GM19395 (cell line): Measurements from ENCODE around the gene NUP107.
"Not testable (repeated sequence)": the region's sequence is repeated elsewhere in the genome, so short reads cannot be mapped to it uniquely, and the experiment has no call there.

Source experiments
- ATAC-seq: cut with Tn5 transposase; IDR thresholded peaks from one replicate; pipeline ENCODE4 v1.9.1; 2021; ENCODE audit warnings: mild to moderate bottlenecking, moderate library complexity; ENCODE audit not compliant: unreplicated experiment

The NUP107 gene

DNA sequence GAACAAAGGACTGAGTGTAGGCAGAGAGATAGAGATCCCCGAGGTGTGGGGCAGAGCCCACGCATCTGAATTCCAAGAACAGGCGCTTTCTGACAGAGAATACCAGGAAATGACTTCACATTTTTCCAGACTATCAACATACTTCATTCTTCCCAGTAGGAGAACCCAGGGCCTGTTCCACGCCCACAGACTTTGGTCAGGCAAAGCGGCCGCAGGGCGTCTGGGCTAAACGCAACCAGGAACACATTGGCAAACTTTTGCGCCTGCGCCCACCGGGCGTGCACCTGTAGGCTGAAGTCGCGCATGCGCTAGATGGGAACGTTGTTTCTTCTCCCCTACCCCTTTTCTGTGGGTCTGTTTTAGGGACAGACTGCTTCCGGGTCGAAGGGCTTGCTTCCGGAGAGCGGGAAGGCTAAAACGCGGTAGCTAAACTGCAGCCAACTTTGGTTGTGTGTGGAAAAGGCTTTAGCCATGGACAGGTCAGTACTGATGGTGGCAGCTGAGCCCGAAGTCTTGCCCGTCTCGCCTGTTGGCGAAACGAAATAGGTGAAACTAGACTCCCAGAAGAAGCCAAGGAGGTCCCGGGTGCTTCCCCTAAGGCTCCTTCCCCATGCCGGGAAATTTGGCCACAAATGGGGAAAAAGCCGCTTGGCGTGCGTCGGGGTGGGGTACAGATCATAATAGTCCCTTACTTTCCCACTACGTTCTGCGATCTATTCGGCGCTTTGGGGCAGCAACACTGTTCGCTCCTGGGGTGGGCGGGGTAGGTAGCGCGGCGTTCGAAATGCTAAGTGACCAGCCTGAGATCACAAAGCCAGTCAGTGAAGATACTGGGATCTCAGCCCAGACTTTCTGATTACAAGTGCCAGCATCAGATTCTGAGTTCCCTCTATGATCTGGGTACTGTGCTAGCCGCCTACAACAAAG, at the start of gene NUP107:
TSS of gene NUP107 (plus strand) at position 384 of the 927 bp plus-strand sequence. CDS start at position 472, 88 bp downstream.
- peak; percentile 97 for ATAC-seq

DNA sequence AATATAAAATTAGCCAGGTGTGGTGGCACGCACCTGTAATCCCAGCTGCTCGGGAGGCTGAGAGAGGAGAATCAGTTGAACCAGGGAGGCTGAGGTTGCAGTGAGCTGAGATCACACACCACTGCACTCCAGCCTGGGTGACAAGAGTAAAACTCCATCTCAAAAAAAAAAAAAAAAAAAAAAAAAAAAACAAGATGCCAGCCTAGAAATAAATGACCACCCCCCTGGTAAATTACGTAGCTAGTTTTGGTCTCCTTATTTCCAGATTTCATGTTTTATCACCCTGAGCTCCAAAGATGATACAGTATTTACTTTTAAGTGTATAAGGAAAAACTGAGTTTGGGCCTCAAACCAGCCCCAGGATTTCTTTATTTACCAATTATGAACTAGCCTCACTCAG, 49.3 kb upstream of the NUP107 start:
- not testable (repeated sequence) for ATAC-seq

DNA sequence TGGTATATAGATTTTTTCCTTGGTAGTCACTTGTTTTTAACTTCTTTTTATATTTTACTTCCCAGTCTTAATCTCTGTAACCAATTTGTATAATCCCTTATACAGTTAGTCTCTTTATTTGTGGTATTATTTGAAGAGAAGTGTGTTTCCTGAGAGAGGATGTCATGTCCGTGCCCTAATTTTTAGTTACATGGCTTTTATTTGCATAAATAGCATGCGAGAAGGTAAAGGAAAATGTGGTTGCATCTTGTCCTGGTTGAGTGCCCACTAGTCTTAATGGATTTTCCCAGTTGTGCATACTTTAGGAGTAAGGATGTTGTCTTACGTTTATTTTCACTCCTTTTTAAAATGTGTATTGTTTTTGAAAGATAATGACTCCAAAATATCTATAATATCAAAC, 48.6 kb upstream of the NUP107 start:
- no peak for ATAC-seq

DNA sequence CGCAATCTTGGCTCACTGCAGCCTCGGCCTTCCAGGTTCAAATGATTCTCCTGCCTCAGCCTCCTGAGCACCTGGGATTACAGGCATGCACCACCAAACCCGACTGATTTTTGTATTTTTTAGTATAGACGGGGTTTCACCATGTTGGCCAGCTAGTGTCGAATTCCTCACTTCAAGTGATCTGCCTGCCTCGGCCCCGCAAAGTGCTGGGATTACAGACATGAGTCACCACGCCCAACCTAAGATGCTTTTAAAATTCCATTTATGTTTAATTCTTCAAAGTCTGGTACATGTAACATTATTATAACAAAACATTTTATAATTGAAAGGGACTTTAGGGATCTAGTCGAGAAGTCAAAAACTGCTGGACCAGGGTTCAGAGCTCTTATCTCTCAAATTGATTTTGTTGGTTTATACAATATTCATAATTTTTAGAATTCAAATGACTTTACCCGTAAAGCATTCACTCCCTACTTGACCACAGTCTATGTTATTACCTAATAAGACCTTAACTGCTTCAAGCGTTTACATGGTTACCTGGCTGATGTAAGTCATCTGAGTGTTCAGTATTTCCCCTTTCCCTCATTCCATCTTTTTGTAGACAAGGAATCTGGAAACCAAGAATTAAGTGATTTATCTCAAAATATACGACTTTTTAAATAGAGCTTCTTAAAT, 47.9 kb upstream of the NUP107 start:
- no peak for ATAC-seq

DNA sequence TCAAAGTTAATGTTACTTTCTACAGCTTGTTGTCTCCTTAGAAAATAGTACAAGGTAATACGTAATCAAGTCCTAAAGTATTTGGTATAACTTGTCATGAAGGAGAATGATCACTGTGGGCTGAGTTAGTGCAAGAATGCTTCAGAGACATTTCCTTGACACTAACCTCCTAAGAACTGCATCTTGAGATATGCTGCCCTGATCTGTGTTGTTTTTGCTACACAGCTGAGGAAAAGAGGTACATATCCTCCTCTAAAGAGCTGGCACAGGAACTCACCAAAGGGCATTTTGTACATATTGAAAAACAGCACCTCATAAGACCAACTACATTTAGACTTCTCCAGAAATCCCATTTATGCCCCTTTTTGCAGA, 47.4 kb upstream of the NUP107 start:
- ATAC-seq: no peak

DNA sequence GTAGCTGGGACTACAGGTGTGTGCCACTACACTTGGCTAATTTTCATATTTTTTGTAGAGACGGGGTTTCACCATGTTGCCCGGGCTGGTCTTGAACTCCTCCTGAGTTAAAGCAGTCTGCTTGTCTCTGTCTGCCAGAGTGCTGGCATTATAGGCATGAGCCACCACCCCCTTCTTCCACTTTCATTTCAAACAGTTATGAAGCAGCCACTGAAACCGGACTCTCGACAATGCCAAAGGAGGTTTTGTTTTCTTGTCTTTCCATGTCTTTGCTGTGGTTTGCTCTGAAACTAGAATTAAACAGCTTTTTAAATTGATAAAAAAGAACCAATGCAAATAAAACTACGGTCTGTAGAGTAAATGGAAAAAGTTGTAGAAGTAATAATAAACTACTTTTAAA, 45.6 kb upstream of the NUP107 start:
- ATAC-seq: peak; percentile 97

DNA sequence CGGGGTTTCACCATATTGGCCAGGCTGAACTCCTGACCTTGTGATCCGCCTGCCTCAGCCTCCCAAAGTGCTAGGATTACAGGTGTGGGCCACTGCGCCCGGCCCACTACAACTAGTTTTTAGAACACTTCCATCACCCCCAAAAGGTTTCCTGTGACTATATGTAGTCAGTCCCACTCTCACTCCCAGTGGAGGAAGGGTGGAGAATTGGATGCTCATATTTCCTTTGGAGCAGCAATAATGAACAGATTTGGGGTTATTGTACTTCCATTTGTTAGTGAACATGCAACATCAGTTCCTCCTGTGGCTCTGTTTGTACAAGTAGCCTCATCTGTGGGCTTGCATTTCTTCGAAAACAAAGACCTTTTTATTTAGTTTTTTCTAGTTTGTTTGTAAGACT, 40.3 kb upstream of the NUP107 start:
- ATAC-seq: no peak

DNA sequence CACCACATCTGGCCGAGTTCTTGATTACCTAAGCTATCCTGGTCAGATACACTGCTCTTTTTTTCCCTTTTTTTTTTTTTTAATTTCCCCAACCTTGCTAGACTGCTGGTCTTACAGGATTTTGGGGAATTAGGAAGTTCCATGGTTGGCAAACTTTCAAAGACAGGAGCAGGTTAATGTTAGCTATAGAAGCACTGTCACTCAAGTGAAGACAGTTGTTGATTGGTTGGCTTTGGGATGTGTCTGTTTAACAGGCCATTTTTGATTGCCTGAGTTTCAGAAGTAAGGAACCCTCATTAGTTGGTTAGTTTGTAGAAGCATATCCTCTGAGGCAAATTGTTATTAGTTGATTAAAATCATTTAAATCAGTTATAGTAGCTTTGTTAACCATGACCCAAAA, 39.3 kb upstream of the NUP107 start:
- no peak for ATAC-seq

DNA sequence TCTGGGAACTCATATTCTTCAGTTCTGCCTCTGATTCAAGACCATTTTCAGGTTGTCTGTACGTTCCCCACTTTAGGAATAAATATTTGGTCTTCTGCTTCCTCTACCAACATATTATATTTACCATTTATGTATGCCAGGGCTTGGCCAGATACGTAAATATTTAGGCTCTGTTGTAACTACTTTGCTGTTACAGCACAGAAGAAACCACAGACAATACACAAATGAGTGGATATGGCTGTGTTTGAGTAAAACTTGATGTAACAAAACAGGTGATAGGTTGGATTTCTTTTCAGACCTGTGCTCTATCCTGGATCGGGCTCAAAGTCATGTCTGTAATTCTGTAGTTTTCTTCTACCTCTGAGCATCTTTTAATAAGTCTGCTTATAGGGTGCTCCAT, 38.6 kb upstream of the NUP107 start:
- ATAC-seq: no peak

DNA sequence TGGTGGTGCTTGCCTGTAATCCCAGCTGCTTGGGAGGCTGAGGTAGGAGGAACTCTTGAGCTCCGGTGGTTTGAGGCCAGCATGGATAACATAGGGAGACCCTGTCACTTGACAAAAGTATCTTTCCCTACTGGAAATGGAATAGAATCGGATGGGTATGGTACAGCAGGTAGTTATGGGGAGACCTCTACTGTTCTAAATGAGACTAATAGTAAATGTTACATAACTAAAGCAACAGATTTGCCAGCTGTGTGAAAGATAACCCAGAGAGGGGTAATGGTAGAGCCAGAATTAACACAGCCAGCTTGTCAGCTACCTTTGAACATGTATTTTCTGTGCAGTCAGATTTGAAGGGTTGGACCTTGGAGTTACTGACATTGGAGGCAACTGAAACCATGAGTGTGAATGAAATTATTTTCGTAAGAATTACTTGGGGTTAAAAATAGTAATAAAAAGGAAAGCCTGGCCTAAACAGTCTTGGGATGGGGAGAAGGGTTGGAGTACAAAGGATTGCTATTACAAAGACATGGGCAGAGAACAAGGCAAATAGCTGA, 21.7 kb upstream of the NUP107 start:
- ATAC-seq: no peak

DNA sequence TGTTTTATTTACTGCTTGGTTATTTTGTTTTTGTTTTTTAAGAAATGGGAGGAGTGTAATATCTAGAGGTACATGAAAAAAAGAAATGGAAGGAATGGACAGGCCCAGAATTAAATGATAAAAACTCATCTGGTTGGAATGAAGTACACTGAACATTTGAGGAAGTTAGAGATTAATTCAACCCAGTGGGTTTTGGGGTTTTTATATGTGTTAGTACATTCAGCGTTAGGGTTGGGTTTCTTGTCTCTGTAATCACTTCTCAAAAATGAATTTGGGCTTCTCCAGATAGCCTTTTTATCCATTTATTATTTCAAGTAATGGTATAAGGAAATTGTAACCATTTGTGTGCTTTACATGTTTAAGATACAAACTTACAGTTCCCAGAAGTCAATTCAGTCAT, 19.5 kb upstream of the NUP107 start:
- ATAC-seq: no peak

DNA sequence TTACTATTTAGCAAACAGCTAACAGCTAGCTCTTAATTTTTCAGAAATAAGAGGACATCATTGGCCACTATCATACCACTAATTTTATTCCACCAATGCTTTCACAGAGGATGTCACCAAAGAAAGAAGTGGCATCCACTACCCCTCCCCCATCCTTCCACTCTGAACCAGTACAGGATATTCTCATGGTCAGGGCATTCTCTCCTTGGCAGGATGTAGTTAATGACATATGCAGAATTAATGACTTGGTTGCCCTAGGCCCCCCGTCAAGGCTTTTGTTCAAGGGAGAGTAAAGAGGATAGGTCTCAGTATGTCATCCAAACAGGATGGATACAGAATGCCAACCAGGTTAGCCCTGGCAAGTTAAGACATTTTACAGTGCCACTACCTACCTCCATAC, 18.9 kb upstream of the NUP107 start:
- ATAC-seq: no peak

DNA sequence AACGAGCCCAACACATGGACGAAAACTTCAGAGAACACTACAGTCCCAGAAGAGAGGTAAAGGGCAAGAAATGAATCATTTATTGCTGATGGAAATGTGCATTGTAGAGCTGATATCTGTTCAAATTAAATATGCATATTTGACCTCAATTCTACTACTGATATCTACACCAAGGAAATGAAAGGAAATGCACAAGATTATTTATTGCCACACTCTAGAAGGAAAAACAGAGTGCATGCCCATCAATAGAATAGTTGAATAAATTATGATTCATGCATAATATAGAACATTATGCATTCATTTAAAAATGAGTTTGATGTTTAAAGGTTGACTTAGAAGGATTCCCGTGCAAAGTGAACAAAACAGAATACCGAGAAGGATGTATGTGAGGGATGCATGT, 15.6 kb upstream of the NUP107 start:
- no peak for ATAC-seq

DNA sequence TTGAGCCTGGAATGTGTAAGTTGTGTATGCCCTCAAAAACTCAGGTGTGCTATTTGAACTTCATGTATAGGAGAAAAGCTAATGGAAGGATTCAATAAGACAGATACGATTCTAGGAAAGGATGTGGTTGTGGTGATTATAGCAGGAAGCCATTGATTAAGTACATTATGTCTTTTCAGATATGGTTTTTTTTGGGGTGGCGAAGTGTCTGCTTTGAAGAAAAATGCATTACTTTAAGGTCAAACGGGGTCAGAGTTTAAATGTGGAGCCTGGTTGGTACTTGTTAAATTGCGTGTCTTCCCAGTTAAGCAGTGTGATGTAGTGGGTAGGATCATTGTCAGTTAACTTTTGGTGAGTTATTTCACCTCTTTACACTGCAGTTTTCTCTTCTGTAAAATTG, 13.0 kb upstream of the NUP107 start:
- no peak for ATAC-seq

DNA sequence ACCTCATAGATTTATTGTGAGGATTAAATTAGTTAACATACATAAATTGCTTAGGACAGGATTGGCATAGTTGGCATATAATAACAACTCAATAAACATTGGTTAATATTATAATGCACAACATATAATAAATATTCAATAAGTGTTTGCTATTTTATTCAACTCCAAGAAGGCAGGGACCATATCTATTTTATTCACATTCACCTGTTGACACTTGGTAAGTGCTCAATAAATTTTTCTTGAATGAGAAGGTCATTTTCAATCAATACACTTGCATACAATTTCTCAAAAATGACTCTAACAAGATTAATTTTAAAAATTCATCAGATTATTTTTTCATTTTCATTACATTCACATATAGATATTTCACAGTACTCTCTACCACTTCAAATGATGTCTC, 12.4 kb upstream of the NUP107 start:
- ATAC-seq: no peak

DNA sequence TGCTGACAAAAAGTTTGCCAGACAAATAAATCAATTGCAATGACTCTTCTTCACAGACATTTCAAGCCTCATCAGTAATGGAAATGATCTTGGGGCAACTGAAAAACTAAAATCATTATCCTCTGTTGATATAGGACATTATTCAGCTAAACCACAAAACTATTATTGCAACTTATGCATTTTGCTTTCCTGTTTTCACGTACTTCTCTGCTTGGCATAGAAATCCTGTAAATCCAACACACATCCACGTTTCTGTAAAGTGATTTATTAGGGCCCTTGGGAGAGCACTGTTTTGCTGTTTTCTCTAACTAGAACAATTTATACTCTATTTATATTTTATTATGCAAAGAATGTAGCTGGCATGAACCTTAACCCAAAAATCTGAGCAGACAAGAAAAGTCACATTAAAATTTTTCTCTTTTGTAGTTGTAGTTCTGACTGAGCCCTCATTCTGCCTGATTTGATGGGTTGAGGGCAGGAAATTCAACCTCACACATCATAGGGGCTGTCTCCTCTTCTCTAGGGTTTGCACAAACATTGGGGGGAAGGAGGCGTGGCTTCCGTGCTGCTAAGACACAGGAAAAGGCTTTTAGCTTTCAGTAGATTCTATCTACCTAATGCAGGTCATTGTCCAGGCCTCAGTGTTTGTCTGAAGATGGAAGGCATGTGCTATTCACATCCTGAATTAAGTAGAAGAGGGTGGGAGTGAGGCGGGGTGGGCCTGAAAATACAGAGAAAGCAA, 11.5 kb upstream of the NUP107 start:
- ATAC-seq: no peak

DNA sequence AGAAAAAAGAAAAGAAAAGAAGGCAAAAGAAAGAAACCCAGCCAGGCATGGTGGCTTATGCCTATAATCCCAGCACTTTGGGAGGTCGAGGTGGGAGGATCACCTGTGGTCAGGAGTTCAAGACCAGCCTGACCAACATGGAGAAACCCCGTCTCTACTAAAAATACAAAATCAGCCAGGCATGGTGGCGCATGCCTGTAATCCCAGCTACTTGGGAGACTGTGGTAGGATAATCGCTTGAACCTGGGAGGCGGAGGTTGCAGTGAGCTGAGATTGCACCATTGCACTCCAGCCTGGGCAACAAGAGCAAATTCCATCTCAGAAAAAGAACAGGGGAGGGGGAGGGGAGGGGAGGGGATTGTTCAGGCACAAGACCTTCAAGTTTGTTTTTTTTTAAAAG, 9.9 kb upstream of the NUP107 start:
- ATAC-seq: not testable (repeated sequence)

DNA sequence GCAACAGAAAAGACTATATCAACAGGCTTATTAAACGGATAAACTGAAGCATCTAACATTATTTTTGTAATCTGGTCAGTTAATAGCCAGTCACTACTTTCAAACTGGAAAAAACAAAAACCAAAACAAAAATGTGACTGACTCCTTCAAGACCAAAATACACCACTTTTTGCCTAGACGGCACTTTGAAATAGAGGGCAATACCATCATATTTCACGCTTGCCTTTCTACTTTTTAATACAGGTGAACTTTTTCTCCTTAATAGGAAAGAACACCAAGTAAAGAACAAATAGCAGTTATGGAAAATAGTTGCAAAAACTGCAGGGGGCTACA, 550 bp upstream of the NUP107 start:
- ATAC-seq: peak; percentile 2

DNA sequence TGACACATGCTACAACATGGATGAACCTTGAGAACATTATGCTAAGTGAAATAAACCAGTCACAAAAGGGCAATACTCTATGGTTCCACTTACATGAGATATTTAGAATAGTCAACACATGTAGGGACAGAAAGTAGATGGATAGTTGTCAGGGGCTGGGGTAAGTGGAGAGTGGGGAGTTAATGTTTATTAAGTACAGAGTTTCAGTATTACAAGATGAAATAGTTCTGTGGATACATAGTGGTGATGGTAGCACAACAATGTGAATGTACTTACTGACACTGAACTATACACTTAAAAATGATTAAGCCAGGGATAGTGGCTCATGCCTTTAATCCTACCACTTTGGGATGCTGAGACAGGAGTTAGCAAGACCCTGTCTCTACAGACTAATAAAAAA, 8.7 kb downstream of the NUP107 start:
- no peak for ATAC-seq

DNA sequence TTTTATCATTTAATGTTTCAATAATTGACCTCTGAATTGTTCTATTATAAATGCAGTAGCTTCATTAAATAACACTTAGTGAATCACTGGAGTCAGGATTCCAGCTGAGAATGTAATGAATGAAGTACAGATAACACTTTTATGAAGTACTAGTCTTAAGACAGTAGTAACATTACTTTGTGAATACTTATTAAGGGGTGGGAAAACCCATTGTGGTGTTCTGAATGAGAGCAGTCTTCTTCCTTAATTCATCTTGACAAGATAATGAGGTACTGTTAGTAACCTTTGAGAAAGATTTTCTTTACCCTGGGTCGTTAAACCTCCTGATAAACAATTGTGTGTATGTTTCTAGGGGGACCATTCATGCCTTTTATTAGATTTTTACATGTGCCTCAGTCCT, 12.7 kb downstream of the NUP107 start:
- no peak for ATAC-seq

DNA sequence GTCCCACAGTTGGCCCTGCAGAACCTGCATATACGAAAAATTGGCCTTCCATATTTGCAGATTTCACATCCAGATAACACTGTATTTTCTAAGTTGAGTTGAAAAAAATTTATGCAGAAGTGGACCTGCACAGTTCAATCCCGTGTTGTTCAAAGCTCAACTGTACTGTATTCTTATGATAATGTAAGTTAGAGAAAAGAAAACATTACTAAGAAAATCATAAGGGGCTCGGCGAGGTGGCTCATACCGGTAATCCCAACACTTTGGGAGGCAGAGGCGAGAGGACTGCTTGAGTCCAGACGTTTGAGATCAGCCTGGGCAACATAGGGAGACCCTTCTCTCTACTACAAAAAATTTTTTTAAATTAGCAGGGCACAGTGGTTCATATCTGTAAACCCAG, 41.0 kb downstream of the NUP107 start:
- no peak for ATAC-seq
